Panc1 (cell line): ENCODE results near the gene NEURL1B. TPM values are rescaled to one million over a fixed set of nuclear protein-coding genes. Genes with fewer than 3 reads are reported as not detected.

Experiments used
- ATAC-seq: fragments of 200-7000 bp; cut with Tn5 transposase; 2 replicates; pipeline ENCODE4 v1.9.1; 2020; ENCODE audit warnings: mild to moderate bottlenecking, moderate library complexity
- BruUV-seq: library from RNA; stranded (reverse); fragments of 400-500 nt; replicated peaks from 2 replicates; lab custom pipeline; 2021; lab: Mats Ljungman, UMichigan
- CTCF ChIA-PET: fragments of 300-600 bp; sonication (Branson Sonifier 250); formaldehyde crosslinking; loops from one replicate; lab custom pipeline; 2022; ENCODE audit warnings: antibody characterized with exemption; lab: Charles Lee
- POLR2A ChIA-PET: fragments of 300-600 bp; sonication (Branson Sonifier 250); formaldehyde crosslinking; loops from one replicate; lab custom pipeline; 2022; ENCODE audit warnings: antibody characterized with exemption; lab: Charles Lee
- DNase-seq: peaks from one replicate; pipeline ENCODE4 v3.0.0-alpha.2; 2010; ENCODE audit warnings: low read depth, low spot score
- H3K27ac ChIP-seq: 2 replicates; pipeline ENCODE4 v1.5.1; 2011; ENCODE audit warnings: mild to moderate bottlenecking, low read length, inconsistent platforms
- H3K27me3 ChIP-seq: fragments of 200-500 bp; sonication (Bioruptor generic); 2 replicates; pipeline ENCODE4 v1.6.0; 2014; ENCODE audit warnings: low read length, inconsistent platforms; ENCODE audit not compliant: control insufficient read depth, insufficient read depth
- H3K36me3 ChIP-seq: fragments of 200-500 bp; sonication (Bioruptor generic); 2 replicates; pipeline ENCODE4 v1.5.1; 2014; ENCODE audit warnings: inconsistent platforms, mild to moderate bottlenecking, low read length, moderate library complexity; ENCODE audit not compliant: control insufficient read depth, insufficient read depth
- H3K4me1 ChIP-seq: 2 replicates; pipeline ENCODE4 v1.5.1; 2011; ENCODE audit warnings: inconsistent platforms, mild to moderate bottlenecking, low read length, moderate library complexity; ENCODE audit not compliant: control insufficient read depth, insufficient read depth
- H3K4me3 ChIP-seq, 2 experiments: 2 replicates each; pipeline ENCODE4 v1.5.1; 2011 to 2012; ENCODE audit warnings: low read depth in 2 of 2, low read length in 2 of 2, mild to moderate bottlenecking in 2 of 2, inconsistent platforms in 1 of 2, moderate library complexity in 1 of 2
- H3K9me3 ChIP-seq: fragments of 200-500 bp; sonication (Bioruptor generic); 2 replicates; pipeline ENCODE4 v1.5.1; 2014; ENCODE audit warnings: low read depth, mild to moderate bottlenecking, inconsistent platforms, low read length, moderate library complexity; ENCODE audit not compliant: control insufficient read depth, insufficient read depth
- POLR2AphosphoS5 ChIP-seq: IDR thresholded peaks from 2 replicates; pipeline ENCODE4 v1.6.1; 2012; ENCODE audit warnings: mild to moderate bottlenecking, low read depth, low read length, moderate library complexity
- SIN3A ChIP-seq: IDR thresholded peaks from 2 replicates; pipeline ENCODE4 v1.6.1; 2012; ENCODE audit warnings: low read depth, mild to moderate bottlenecking, low read length, moderate library complexity, borderline replicate concordance; ENCODE audit not compliant: insufficient read depth
- TCF7L2 ChIP-seq: IDR thresholded peaks from 2 replicates; pipeline ENCODE4 v1.6.1; 2011; ENCODE audit warnings: mild to moderate bottlenecking, low read depth, low read length, inconsistent platforms
- in situ Hi-C: cut with HindIII; loops from 2 replicates; pipeline ENCODE4 v1.10.0; 2016; ENCODE audit warnings: low sequenced_read_pairs, low pct_unique_long_range_greater_than_20kb
- intact Hi-C: fragments of 100-400 bp; cut with micrococcal nuclease; formaldehyde crosslinking; loops from one replicate; pipeline ENCODE4 v1.10.0; 2022; ENCODE audit not compliant: unreplicated experiment
- total RNA-seq: library from RNA; stranded (reverse); gene quantifications from one replicate; pipeline ENCODE4 v1.2.1, GENCODE V29; 2021; ENCODE audit not compliant: unreplicated experiment
- TF ChIP-seq, protein P1 (sequence below): fragments of 450-650 bp; IDR thresholded peaks from 2 replicates; pipeline ENCODE4 v1.5.1; 2017; ENCODE audit warnings: mild to moderate bottlenecking
- TF ChIP-seq, protein P2 (sequence below), 2 experiments: IDR thresholded peaks; 2 replicates each; pipeline ENCODE4 v1.6.1; 2011 to 2012; ENCODE audit warnings: low read depth in 2 of 2, control low read depth in 1 of 2, low read length in 1 of 2, mild to moderate bottlenecking in 1 of 2, moderate library complexity in 1 of 2; ENCODE audit not compliant: insufficient read depth in 1 of 2

The NEURL1B gene
- total RNA-seq, 1 experiment from 2014 or later = 5.3 TPM

DNA sequence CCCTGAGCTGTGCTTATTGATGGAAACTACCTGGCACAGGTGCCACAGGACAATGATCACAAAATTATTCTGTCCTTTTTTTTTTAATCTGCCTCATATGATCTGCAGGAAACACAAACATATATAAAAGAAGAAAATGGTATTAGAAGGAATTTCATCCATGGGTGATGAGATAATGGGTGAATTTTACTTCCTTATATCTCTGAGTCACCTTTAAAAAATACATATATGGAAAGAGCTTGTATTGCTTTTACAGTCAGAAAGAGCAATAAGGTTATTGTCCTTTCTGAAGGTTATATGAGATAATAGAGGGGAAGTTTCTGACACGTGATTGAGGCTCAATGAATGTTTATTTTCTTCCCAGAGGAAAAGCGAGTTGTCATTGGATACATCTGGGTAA lies 31.6 kb downstream of the NEURL1B start:
- intact Hi-C loops (no loop called here), in situ Hi-C loops (no loop called here)
- ChIA-PET POLR2A (interaction anchor here (0.7 kb wide), 1 partner anchor 242 kb away, joined by 4 read pairs; no protein-coding TSS in a partner anchor), CTCF (no interaction called here)
- Histone ChIP-seq H3K9me3 (no peaks in the 10 kb centered on the region), H3K36me3 (no peaks in the 10 kb centered on the region), H3K27me3 (no peaks in the 10 kb centered on the region), H3K27ac (no peak overlapping the region), H3K4me1 (no peaks in the 10 kb centered on the region), H3K4me3 (no peak overlapping the region)
- no TSS peak for BruUV-seq
- ATAC-seq (no peak), DNase-seq (no peak)
- TF ChIP-seq, protein P1, sequence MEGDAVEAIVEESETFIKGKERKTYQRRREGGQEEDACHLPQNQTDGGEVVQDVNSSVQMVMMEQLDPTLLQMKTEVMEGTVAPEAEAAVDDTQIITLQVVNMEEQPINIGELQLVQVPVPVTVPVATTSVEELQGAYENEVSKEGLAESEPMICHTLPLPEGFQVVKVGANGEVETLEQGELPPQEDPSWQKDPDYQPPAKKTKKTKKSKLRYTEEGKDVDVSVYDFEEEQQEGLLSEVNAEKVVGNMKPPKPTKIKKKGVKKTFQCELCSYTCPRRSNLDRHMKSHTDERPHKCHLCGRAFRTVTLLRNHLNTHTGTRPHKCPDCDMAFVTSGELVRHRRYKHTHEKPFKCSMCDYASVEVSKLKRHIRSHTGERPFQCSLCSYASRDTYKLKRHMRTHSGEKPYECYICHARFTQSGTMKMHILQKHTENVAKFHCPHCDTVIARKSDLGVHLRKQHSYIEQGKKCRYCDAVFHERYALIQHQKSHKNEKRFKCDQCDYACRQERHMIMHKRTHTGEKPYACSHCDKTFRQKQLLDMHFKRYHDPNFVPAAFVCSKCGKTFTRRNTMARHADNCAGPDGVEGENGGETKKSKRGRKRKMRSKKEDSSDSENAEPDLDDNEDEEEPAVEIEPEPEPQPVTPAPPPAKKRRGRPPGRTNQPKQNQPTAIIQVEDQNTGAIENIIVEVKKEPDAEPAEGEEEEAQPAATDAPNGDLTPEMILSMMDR = no peak
- no peak for TF ChIP-seq POLR2AphosphoS5
- TF ChIP-seq, protein P2, sequence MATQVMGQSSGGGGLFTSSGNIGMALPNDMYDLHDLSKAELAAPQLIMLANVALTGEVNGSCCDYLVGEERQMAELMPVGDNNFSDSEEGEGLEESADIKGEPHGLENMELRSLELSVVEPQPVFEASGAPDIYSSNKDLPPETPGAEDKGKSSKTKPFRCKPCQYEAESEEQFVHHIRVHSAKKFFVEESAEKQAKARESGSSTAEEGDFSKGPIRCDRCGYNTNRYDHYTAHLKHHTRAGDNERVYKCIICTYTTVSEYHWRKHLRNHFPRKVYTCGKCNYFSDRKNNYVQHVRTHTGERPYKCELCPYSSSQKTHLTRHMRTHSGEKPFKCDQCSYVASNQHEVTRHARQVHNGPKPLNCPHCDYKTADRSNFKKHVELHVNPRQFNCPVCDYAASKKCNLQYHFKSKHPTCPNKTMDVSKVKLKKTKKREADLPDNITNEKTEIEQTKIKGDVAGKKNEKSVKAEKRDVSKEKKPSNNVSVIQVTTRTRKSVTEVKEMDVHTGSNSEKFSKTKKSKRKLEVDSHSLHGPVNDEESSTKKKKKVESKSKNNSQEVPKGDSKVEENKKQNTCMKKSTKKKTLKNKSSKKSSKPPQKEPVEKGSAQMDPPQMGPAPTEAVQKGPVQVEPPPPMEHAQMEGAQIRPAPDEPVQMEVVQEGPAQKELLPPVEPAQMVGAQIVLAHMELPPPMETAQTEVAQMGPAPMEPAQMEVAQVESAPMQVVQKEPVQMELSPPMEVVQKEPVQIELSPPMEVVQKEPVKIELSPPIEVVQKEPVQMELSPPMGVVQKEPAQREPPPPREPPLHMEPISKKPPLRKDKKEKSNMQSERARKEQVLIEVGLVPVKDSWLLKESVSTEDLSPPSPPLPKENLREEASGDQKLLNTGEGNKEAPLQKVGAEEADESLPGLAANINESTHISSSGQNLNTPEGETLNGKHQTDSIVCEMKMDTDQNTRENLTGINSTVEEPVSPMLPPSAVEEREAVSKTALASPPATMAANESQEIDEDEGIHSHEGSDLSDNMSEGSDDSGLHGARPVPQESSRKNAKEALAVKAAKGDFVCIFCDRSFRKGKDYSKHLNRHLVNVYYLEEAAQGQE (IDR thresholded peaks at IDR 0.05; ENCODE audit: insufficient read depth in 1 of 2, low read depth in 2 of 2, low read length in 1 of 2) = no peak
- no peak for TF ChIP-seq SIN3A
- TF ChIP-seq TCF7L2 = no peak

DNA sequence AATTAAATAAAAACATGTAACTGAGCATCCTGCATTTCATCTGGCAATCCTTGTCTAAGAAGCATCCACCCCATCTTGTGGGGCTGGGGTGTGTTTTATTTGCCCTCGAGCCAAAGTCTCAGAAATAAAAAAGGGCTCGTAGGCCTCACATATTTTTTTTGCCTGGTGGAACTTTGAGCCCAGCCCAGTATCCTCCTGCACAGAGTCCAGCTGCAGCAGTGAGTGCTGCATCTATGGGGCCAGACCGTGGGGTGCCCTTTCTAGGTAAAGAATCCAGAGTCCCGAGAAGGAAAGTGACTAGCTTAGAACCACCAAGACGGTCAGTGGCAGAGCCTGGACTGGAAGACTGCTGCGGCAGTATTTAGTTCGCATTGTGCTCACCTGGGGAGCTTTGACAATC lies 33.1 kb downstream of the NEURL1B start:
- intact Hi-C loops = no loop called here
- DNase-seq = no peak
- in situ Hi-C loops = no loop called here
- Histone ChIP-seq H3K4me1 (no peaks in the 10 kb centered on the region), H3K36me3 (no peaks in the 10 kb centered on the region), H3K27ac (no peak overlapping the region), H3K4me3 (no peak overlapping the region), H3K9me3 (no peaks in the 10 kb centered on the region), H3K27me3 (no peaks in the 10 kb centered on the region)
- BruUV-seq = no TSS peak
- no peak for TF ChIP-seq SIN3A
- TF ChIP-seq POLR2AphosphoS5 = no peak
- TF ChIP-seq, protein P1 = no peak
- TF ChIP-seq TCF7L2 = no peak
- TF ChIP-seq, protein P2 (IDR thresholded peaks at IDR 0.05; ENCODE audit: insufficient read depth in 1 of 2, low read depth in 2 of 2, low read length in 1 of 2) = no peak
- ChIA-PET POLR2A (no interaction called here), CTCF (interaction anchor here (0.6 kb wide), 1 partner anchor 88 kb away, joined by 3 read pairs; no protein-coding TSS in a partner anchor)
- no peak for ATAC-seq
